H1 (cell line): ENCODE results near the gene ARMC5. TPM values are rescaled to one million over a fixed set of nuclear protein-coding genes. Genes with fewer than 3 reads are reported as not detected.

Experiments
- CTCF ChIA-PET: fragments of 300-600 bp; sonication (Branson Sonifier 250); formaldehyde crosslinking; loops from one replicate; lab custom pipeline; 2021; ENCODE audit not compliant: partially characterized antibody; lab: Charles Lee
- POLR2A ChIA-PET: fragments of 300-600 bp; sonication (Branson Sonifier 250); formaldehyde crosslinking; loops from one replicate; lab custom pipeline; 2021; ENCODE audit warnings: inconsistent platforms; ENCODE audit not compliant: partially characterized antibody; lab: Charles Lee
- DNase-seq, 2 experiments: peaks; one replicate each; pipeline versions ENCODE4 v3.0.0 to v3.0.0-alpha.2; 2010 to 2022; ENCODE audit warnings: low spot score in 2 of 2, low read depth in 1 of 2, mixed read lengths in 1 of 2
- FAIRE-seq: peaks from 2 replicates; lab custom pipeline; 2011; peaks lifted over from hg19 to GRCh38; lab: Jason Lieb, UNC
- H2AFZ ChIP-seq: 2 replicates; pipeline ENCODE4 v1.8.1; 2012; ENCODE audit warnings: low read length, inconsistent platforms
- H2AK5ac ChIP-seq: 2 replicates; pipeline ENCODE4 v1.6.1; 2013; ENCODE audit warnings: low read depth, low read length
- H2BK120ac ChIP-seq: replicated peaks from 2 replicates; pipeline ENCODE3; 2013; ENCODE audit warnings: low read depth, low read length, inconsistent platforms
- H2BK12ac ChIP-seq: 2 replicates; pipeline ENCODE4 v1.6.1; 2013; ENCODE audit warnings: low read depth, low read length
- H2BK15ac ChIP-seq: 2 replicates; pipeline ENCODE4 v1.6.1; 2013; ENCODE audit warnings: low read length
- H2BK20ac ChIP-seq: 2 replicates; pipeline ENCODE4 v1.6.1; 2013; ENCODE audit warnings: low read length
- H2BK5ac ChIP-seq: 2 replicates; pipeline ENCODE4 v1.6.1; 2013; ENCODE audit warnings: low read depth, low read length
- H3K14ac ChIP-seq: 2 replicates; pipeline ENCODE4 v1.6.1; 2013; ENCODE audit warnings: inconsistent platforms; ENCODE audit not compliant: insufficient read length
- H3K18ac ChIP-seq: 2 replicates; pipeline ENCODE4 v1.6.1; 2013; ENCODE audit warnings: low read length; ENCODE audit errors: extremely low read depth
- H3K23ac ChIP-seq: 2 replicates; pipeline ENCODE4 v1.6.1; 2013; ENCODE audit warnings: inconsistent platforms; ENCODE audit not compliant: insufficient read length
- H3K23me2 ChIP-seq: 2 replicates; pipeline ENCODE4 v1.6.1; 2013; ENCODE audit warnings: low read depth, low read length
- H3K27ac ChIP-seq: 2 replicates; pipeline ENCODE4 v1.6.1; 2011; ENCODE audit warnings: low read depth, low read length, inconsistent platforms
- H3K27me3 ChIP-seq, 4 experiments: replicated peaks in 1 of 4; 1 replicate in 1 of 4; 2 replicates in 3 of 4; pipeline versions ENCODE4 v1.6.1 to v1.8.1; 2011 to 2013; ENCODE audit warnings: low read length in 3 of 4, mild to moderate bottlenecking in 3 of 4, inconsistent platforms in 2 of 4, mixed read lengths in 2 of 4, moderate library complexity in 1 of 4; ENCODE audit not compliant: control insufficient read depth in 3 of 4, insufficient read depth in 3 of 4; ENCODE audit errors: extremely low read depth in 1 of 4
- H3K36me3 ChIP-seq, 4 experiments: 2 replicates each; pipeline versions ENCODE4 v1.6.1 to v1.8.1; 2011 to 2013; ENCODE audit warnings: mild to moderate bottlenecking in 4 of 4, low read length in 3 of 4, moderate library complexity in 2 of 4, control low read depth in 1 of 4, inconsistent platforms in 1 of 4; ENCODE audit not compliant: insufficient read depth in 4 of 4, control insufficient read depth in 2 of 4
- H3K4ac ChIP-seq: replicated peaks from 2 replicates; pipeline ENCODE3; 2013; ENCODE audit warnings: low read length, low read depth, mixed read lengths, inconsistent platforms; ENCODE audit not compliant: insufficient read length
- H3K4me1 ChIP-seq, 4 experiments: replicated peaks in 1 of 4; 1 replicate in 1 of 4; 2 replicates in 3 of 4; pipeline versions ENCODE4 v1.6.1 to v1.8.1; 2011 to 2013; ENCODE audit warnings: low read length in 3 of 4, inconsistent platforms in 2 of 4, mixed read lengths in 1 of 4; ENCODE audit not compliant: insufficient read depth in 4 of 4, control insufficient read depth in 3 of 4
- H3K4me2 ChIP-seq, 2 experiments: 2 replicates each; pipeline versions ENCODE4 v1.6.1 to v1.8.1; 2011 to 2013; ENCODE audit warnings: low read depth in 2 of 2, low read length in 2 of 2, control low read depth in 1 of 2, inconsistent platforms in 1 of 2, mild to moderate bottlenecking in 1 of 2; ENCODE audit not compliant: insufficient read depth in 1 of 2
- H3K4me3 ChIP-seq, 4 experiments: fragments of 200-600, 300-600 bp in 1 of 4; sonication (generic), shearing (Covaris generic), sonication (Bioruptor Twin) in 1 of 4; 2 replicates each; pipeline versions ENCODE4 v1.5.1 to v1.8.1; 2011 to 2016; ENCODE audit warnings: low read length in 4 of 4, low read depth in 3 of 4, control low read depth in 2 of 4, inconsistent platforms in 2 of 4, mild to moderate bottlenecking in 2 of 4, mixed read lengths in 1 of 4, moderate library complexity in 1 of 4; ENCODE audit not compliant: insufficient read depth in 2 of 4; ENCODE audit errors: extremely low read depth in 1 of 4
- H3K56ac ChIP-seq: replicated peaks from 2 replicates; pipeline ENCODE3; 2013; ENCODE audit warnings: low read depth, mild to moderate bottlenecking, mixed read lengths, low read length, inconsistent platforms; ENCODE audit not compliant: insufficient read length
- H3K79me1 ChIP-seq: 2 replicates; pipeline ENCODE4 v1.6.1; 2013; ENCODE audit warnings: low read depth, low read length, control low read depth
- H3K79me2 ChIP-seq, 2 experiments: 2 replicates each; pipeline versions ENCODE4 v1.6.1 to v1.8.1; 2012 to 2013; ENCODE audit warnings: low read length in 2 of 2, mild to moderate bottlenecking in 2 of 2, inconsistent platforms in 1 of 2; ENCODE audit not compliant: insufficient read depth in 2 of 2, control insufficient read depth in 1 of 2
- H3K9ac ChIP-seq, 4 experiments: replicated peaks in 1 of 4; 1 replicate in 1 of 4; 2 replicates in 3 of 4; pipeline versions ENCODE4 v1.6.1 to v1.8.1; 2011 to 2013; ENCODE audit warnings: low read depth in 3 of 4, low read length in 3 of 4, control low read depth in 2 of 4, mild to moderate bottlenecking in 2 of 4, moderate library complexity in 2 of 4, inconsistent platforms in 1 of 4; ENCODE audit errors: extremely low read depth in 1 of 4
- H3K9me3 ChIP-seq, 2 experiments: 2 replicates each; pipeline versions ENCODE4 v1.6.1 to v1.8.1; 2012 to 2013; ENCODE audit warnings: mild to moderate bottlenecking in 2 of 2, moderate library complexity in 2 of 2, control low read depth in 1 of 2, inconsistent platforms in 1 of 2, low read depth in 1 of 2, low read length in 1 of 2, mixed read lengths in 1 of 2; ENCODE audit not compliant: insufficient read depth in 2 of 2
- H4K20me1 ChIP-seq, 2 experiments: replicated peaks in 1 of 2; 2 replicates each; pipeline versions ENCODE3 to v1.8.1; 2011 to 2013; ENCODE audit warnings: inconsistent platforms in 2 of 2, low read length in 2 of 2, mild to moderate bottlenecking in 1 of 2; ENCODE audit not compliant: insufficient read depth in 2 of 2, control insufficient read depth in 1 of 2
- H4K5ac ChIP-seq: 2 replicates; pipeline ENCODE4 v1.6.1; 2013; ENCODE audit warnings: low read length, low read depth, mixed read lengths, inconsistent platforms; ENCODE audit not compliant: insufficient read length
- H4K8ac ChIP-seq: 2 replicates; pipeline ENCODE4 v1.8.0; 2013; ENCODE audit warnings: mild to moderate bottlenecking, moderate library complexity, low read length, inconsistent platforms; ENCODE audit not compliant: insufficient read depth; ENCODE audit errors: extremely low read depth
- H4K91ac ChIP-seq: replicated peaks from 2 replicates; pipeline ENCODE3; 2013; ENCODE audit warnings: low read length, mixed read lengths, inconsistent platforms; ENCODE audit not compliant: insufficient read length
- EZH2 ChIP-seq: fragments of 200-600 bp; sonication (generic); IDR thresholded peaks from 2 replicates; pipeline ENCODE4 v1.7.1; 2012; ENCODE audit warnings: low read depth, mild to moderate bottlenecking, moderate library complexity, low read length, inconsistent platforms; ENCODE audit not compliant: severe bottlenecking
- HDAC6 ChIP-seq: IDR thresholded peaks from one replicate; pipeline ENCODE4 v1.7.1; 2012; ENCODE audit warnings: low read depth, mild to moderate bottlenecking, inconsistent platforms, low read length, moderate library complexity
- NRF1 ChIP-seq: IDR thresholded peaks from 2 replicates; pipeline ENCODE4 v1.6.1; 2011; ENCODE audit warnings: mild to moderate bottlenecking, low read depth, low read length, improper control_type of control experiment
- POLR2A ChIP-seq, 2 experiments: IDR thresholded peaks; 1 replicate in 1 of 2; 2 replicates in 1 of 2; pipeline ENCODE4 v1.6.1; 2011; ENCODE audit warnings: low read depth in 2 of 2, low read length in 2 of 2, mild to moderate bottlenecking in 2 of 2; ENCODE audit errors: control extremely low read depth in 1 of 2
- RAD21 ChIP-seq, 2 experiments: IDR thresholded peaks in 1 of 2; conservative IDR thresholded peaks in 1 of 2; 2 replicates each; pipeline ENCODE4 v1.6.1; 2011; ENCODE audit warnings: low read depth in 2 of 2, low read length in 2 of 2, improper control_type of control experiment in 1 of 2, inconsistent platforms in 1 of 2, mild to moderate bottlenecking in 1 of 2, moderate library complexity in 1 of 2
- SIN3A ChIP-seq, 2 experiments: IDR thresholded peaks in 1 of 2; conservative IDR thresholded peaks in 1 of 2; 2 replicates each; pipeline ENCODE4 v1.6.1; 2011 to 2012; ENCODE audit warnings: low read length in 2 of 2, improper control_type of control experiment in 1 of 2, low read depth in 1 of 2, mild to moderate bottlenecking in 1 of 2
- SIRT6 ChIP-seq: IDR thresholded peaks from one replicate; pipeline ENCODE4 v1.7.1; 2012; ENCODE audit warnings: low read length, inconsistent platforms
- SP1 ChIP-seq: IDR thresholded peaks from 2 replicates; pipeline ENCODE4 v1.6.1; 2011; ENCODE audit warnings: low read depth, low read length
- SRF ChIP-seq: IDR thresholded peaks from 2 replicates; pipeline ENCODE4 v1.6.1; 2011; ENCODE audit warnings: mild to moderate bottlenecking, low read depth, low read length, moderate library complexity
- WGBS, 2 experiments: shearing (Covaris generic) in 1 of 2; methylation state at CpG; one replicate each; pipeline versions ENCODE4 v1.1.6 to v1.1.7; 2013 to 2015; ENCODE audit warnings: low lambda C conversion rate in 2 of 2, mixed read lengths in 2 of 2, inconsistent platforms in 1 of 2, low coverage in 1 of 2, missing lambda C conversion rate in 1 of 2; ENCODE audit not compliant: insufficient replicate concordance in 2 of 2, insufficient coverage in 1 of 2, insufficient read length in 1 of 2; ENCODE audit errors: extremely low coverage in 1 of 2, missing lambda C conversion rate in 1 of 2; 5-methylcytosine and 5-hydroxymethylcytosine counted together
- polyA plus RNA-seq, 7 experiments: library from polyadenylated mRNA; depleted of rRNA in 3 of 7; stranded (reverse) in 5 of 7; unstranded in 2 of 7; fragments of >200 nt in 5 of 7; fragments of 200-250 nt in 2 of 7; gene quantifications; 1 replicate in 5 of 7; 2 replicates in 1 of 7; 4 replicates in 1 of 7; pipeline versions ENCODE4 v1.2.1 to v1.2.3, GENCODE V29; 2011 to 2013; ENCODE audit warnings: missing spikeins in 2 of 7, mixed read lengths in 2 of 7
- total RNA-seq: library from RNA; stranded (reverse); fragmentation: NEBNext Ultra II Directional; extraction: Animal tissue kit (Norgen Biotek cat#: 25700); gene quantifications from 2 replicates; pipeline ENCODE4 v1.2.1, GENCODE V29; 2021
- TF ChIP-seq, protein P1 (sequence below), 3 experiments: IDR thresholded peaks; 1 replicate in 2 of 3; 2 replicates in 1 of 3; pipeline versions ENCODE4 v1.5.1 to v1.6.1; 2011; ENCODE audit warnings: low read length in 3 of 3, mild to moderate bottlenecking in 3 of 3, inconsistent platforms in 2 of 3, low read depth in 1 of 3, moderate library complexity in 1 of 3; ENCODE audit not compliant: insufficient read depth in 1 of 3; ENCODE audit errors: control extremely low read depth in 1 of 3

The ARMC5 gene
- total and polyA plus RNA-seq, 2 of the 8 experiments (the other 6 are each of a cell fraction or from before 2014, with no cell fraction given): 7.8 to 8.7 TPM

DNA sequence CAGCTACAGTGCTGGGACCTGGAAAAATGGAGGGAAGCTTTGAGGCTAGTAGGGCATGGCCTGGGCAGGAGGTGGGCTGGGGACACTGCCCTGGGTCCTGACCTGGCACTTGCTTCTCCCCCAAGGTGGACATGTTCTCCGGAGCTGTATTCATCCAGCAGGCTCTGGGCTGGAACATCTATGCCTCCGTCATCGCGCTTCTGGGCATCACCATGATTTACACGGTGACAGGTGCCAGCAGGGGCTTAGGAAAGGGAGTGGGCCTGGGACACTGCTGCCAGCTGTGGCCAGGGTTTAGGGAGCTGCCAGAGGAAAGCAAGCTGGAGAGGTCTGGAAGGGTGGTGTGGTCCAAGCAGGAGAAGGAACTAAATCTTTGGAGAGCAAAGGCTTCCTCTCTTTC is 26.7 kb downstream of the ARMC5 start:
- POLR2A ChIA-PET: interaction anchor here (0.9 to 7.9 kb wide), 4 partner anchors 9 to 224 kb away, joined by 3 to 69 read pairs (median 18); no protein-coding TSS in a partner anchor
- TF ChIP-seq SP1 (no peak), POLR2A (IDR thresholded peaks at IDR 0.05; ENCODE audit: control extremely low read depth in 1 of 2, low read depth in 2 of 2, low read length in 2 of 2) (no peak), SIRT6 (no peak), RAD21 (IDR thresholded peaks at IDR 0.05 in 1 of 2, conservative IDR thresholded peaks at IDR 0.05 in 1 of 2; ENCODE audit: low read depth in 2 of 2, low read length in 2 of 2) (no peak), HDAC6 (no peak), SIN3A (conservative IDR thresholded peaks at IDR 0.05 in 1 of 2, IDR thresholded peaks at IDR 0.05 in 1 of 2; ENCODE audit: low read depth in 1 of 2, low read length in 2 of 2) (no peak), SRF (no peak), EZH2 (no peak), NRF1 (no peak)
- TF ChIP-seq, protein P1, sequence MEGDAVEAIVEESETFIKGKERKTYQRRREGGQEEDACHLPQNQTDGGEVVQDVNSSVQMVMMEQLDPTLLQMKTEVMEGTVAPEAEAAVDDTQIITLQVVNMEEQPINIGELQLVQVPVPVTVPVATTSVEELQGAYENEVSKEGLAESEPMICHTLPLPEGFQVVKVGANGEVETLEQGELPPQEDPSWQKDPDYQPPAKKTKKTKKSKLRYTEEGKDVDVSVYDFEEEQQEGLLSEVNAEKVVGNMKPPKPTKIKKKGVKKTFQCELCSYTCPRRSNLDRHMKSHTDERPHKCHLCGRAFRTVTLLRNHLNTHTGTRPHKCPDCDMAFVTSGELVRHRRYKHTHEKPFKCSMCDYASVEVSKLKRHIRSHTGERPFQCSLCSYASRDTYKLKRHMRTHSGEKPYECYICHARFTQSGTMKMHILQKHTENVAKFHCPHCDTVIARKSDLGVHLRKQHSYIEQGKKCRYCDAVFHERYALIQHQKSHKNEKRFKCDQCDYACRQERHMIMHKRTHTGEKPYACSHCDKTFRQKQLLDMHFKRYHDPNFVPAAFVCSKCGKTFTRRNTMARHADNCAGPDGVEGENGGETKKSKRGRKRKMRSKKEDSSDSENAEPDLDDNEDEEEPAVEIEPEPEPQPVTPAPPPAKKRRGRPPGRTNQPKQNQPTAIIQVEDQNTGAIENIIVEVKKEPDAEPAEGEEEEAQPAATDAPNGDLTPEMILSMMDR (IDR thresholded peaks at IDR 0.05; ENCODE audit: control extremely low read depth in 1 of 3, insufficient read depth in 1 of 3, low read depth in 1 of 3, low read length in 3 of 3): no peak

More for the DNA sequence above, 26.7 kb downstream of the ARMC5 start:
- FAIRE-seq (no peak), DNase-seq (no peak)
- Histone ChIP-seq H3K27me3 (peaks cover 14 to 61% (median 44%) of the 10 kb centered on the region in 4 experiments), H3K9me3 (no peaks in the 10 kb centered on the region), H3K79me2 (no peaks in the 10 kb centered on the region), H3K4me1 (peaks cover 0 to 8% (median 5%) of the 10 kb centered on the region in 4 experiments; a peak in 5 of 7 replicates), H3K4me3 (no peak overlapping the region), H3K14ac (no peak overlapping the region), H3K18ac (no peak overlapping the region), H2BK5ac (no peak overlapping the region), H4K8ac (no peak overlapping the region), H3K79me1 (no peaks in the 10 kb centered on the region), H2AK5ac (no peak overlapping the region), H2BK120ac (no peak overlapping the region), H3K23me2 (peaks cover 15% of the 10 kb centered on the region), H3K56ac (no peak overlapping the region), H4K5ac (no peak overlapping the region), H2BK12ac (no peak overlapping the region), H3K4ac (no peak overlapping the region), H4K20me1 (peaks cover 0 to 20% of the 10 kb centered on the region in 2 experiments), H2BK20ac (no peak overlapping the region), H3K9ac (no peak overlapping the region), H2AFZ (no peak overlapping the region), H3K36me3 (no peaks in the 10 kb centered on the region), H3K4me2 (no peak overlapping the region), H3K27ac (no peak overlapping the region), H3K23ac (no peak overlapping the region), H4K91ac (no peak overlapping the region), H2BK15ac (no peak overlapping the region)
- WGBS, 2 experiments: 100% methylated on average over 5 of the region's 5 CpGs; no CpG with 5 or more reads in 1 of the 2 experiments
- CTCF ChIA-PET: interaction anchor here (1.1 to 3.5 kb wide), 4 partner anchors 8 to 43 kb away, joined by 4 to 12 read pairs (median 8); no protein-coding TSS in a partner anchor
